ENCODE results near the gene PSMB10.
A peak's percentile ranks its signal among the peaks of the same experiment; 100 is the strongest.

PSMB10 gene

GRCh38 chr16:67967183-67967957, 30.7 kb upstream of the PSMB10 start:
- TF ChIP-seq, protein P1, sequence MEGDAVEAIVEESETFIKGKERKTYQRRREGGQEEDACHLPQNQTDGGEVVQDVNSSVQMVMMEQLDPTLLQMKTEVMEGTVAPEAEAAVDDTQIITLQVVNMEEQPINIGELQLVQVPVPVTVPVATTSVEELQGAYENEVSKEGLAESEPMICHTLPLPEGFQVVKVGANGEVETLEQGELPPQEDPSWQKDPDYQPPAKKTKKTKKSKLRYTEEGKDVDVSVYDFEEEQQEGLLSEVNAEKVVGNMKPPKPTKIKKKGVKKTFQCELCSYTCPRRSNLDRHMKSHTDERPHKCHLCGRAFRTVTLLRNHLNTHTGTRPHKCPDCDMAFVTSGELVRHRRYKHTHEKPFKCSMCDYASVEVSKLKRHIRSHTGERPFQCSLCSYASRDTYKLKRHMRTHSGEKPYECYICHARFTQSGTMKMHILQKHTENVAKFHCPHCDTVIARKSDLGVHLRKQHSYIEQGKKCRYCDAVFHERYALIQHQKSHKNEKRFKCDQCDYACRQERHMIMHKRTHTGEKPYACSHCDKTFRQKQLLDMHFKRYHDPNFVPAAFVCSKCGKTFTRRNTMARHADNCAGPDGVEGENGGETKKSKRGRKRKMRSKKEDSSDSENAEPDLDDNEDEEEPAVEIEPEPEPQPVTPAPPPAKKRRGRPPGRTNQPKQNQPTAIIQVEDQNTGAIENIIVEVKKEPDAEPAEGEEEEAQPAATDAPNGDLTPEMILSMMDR (IDR thresholded peaks at IDR 0.05): no peak
- no peak for TF ChIP-seq ZFX (IDR thresholded peaks at IDR 0.05; ENCODE audit: borderline replicate concordance)
- H3K27ac ChIP-seq: peak overlapping the region; percentile 64

- 0 out of 2 replicates have a peak overlapping the region, but pooled peaks have one; percentile 1 for H3K27ac ChIP-seq
- TF ChIP-seq ZFX (IDR thresholded peaks at IDR 0.05; ENCODE audit: borderline replicate concordance): no peak
- TF ChIP-seq, protein P1 (IDR thresholded peaks at IDR 0.05): no peak
Measured at GRCh38 chr16:67966549-67967182, 30.0 kb upstream of the PSMB10 start.

- H3K27ac ChIP-seq: 0 out of 2 replicates have a peak overlapping the region, but pooled peaks have one; percentile 1
- TF ChIP-seq, protein P1 (IDR thresholded peaks at IDR 0.05): no peak
- no peak for TF ChIP-seq ZFX (IDR thresholded peaks at IDR 0.05; ENCODE audit: borderline replicate concordance)
Measured at GRCh38 chr16:67965668-67966548, 29.3 kb upstream of the PSMB10 start.

GRCh38 chr16:67964477-67965131, 28.0 kb upstream of the PSMB10 start:
- TF ChIP-seq, protein P1 (IDR thresholded peaks at IDR 0.05): no peak
- no peak for TF ChIP-seq ZFX (IDR thresholded peaks at IDR 0.05; ENCODE audit: borderline replicate concordance)
- no peak overlapping the region for H3K27ac ChIP-seq

GRCh38 chr16:67963662-67964321, 27.1 kb upstream of the PSMB10 start:
- H3K27ac ChIP-seq: no peak overlapping the region
- no peak for TF ChIP-seq ZFX (IDR thresholded peaks at IDR 0.05; ENCODE audit: borderline replicate concordance)
- TF ChIP-seq, protein P1 (IDR thresholded peaks at IDR 0.05): no peak

DNA sequence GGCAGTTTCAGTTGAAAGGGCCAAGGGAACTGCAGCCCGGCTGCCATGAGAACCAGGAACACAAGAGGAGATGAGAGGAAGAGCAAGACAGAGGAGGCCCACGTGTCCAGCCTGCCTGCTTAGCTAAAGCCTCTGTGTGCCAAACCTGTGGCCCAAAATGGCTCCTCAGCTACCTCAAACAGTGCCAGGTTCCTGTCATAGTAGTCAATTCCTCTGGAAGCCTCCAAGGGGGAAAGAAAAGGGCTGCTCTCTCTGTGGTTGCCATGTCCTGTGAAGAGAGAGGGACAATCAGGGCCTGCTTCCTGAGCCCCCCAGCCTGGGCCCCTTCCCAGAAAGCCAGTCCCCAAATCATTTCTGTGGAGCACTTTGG, 26.6 kb upstream of the PSMB10 start:
- TF ChIP-seq, protein P1 (IDR thresholded peaks at IDR 0.05): no peak
- no peak for TF ChIP-seq ZFX (IDR thresholded peaks at IDR 0.05; ENCODE audit: borderline replicate concordance)
- H3K27ac ChIP-seq: no peak overlapping the region
